GM12878 (cell line): ENCODE results near the gene ZNF32. TPM values are rescaled to one million over a fixed set of nuclear protein-coding genes. Genes with fewer than 3 reads are reported as not detected.

ENCODE experiments used
- ATAC-seq: fragments of 200-7000 bp; cut with Tn5 transposase; 3 replicates; pipeline ENCODE4 v1.9.1; 2020; ENCODE audit warnings: mild to moderate bottlenecking, moderate library complexity
- BruUV-seq: library from RNA; stranded (reverse); fragments of 400-500 nt; replicated peaks from 2 replicates; lab custom pipeline; 2021; lab: Mats Ljungman, UMichigan
- CTCF ChIA-PET: fragments of 300-600 bp; sonication (Branson Sonifier 250); formaldehyde crosslinking; extraction: SDS; loops from one replicate; lab custom pipeline; 2021; ENCODE audit warnings: inconsistent platforms; lab: Yijun Ruan, JAX
- POLR2A ChIA-PET: fragments of 350-600 bp; formaldehyde crosslinking; extraction: SDS; loops from one replicate; lab custom pipeline; 2021; ENCODE audit warnings: inconsistent platforms; lab: Charles Lee
- RAD21 ChIA-PET: fragments of 300-600 bp; sonication (Branson Sonifier 250); formaldehyde crosslinking; loops from one replicate; lab custom pipeline; 2023; ENCODE audit warnings: antibody characterized with exemption; ENCODE audit not compliant: unreplicated experiment; lab: Charles Lee
- SMC1A ChIA-PET: fragments of 300-600 bp; sonication (Branson Sonifier 250); formaldehyde crosslinking; loops from one replicate; lab custom pipeline; 2023; ENCODE audit not compliant: unreplicated experiment, uncharacterized antibody; lab: Charles Lee
- DNase-seq: peaks from one replicate; pipeline ENCODE4 v3.0.0-alpha.2; 2011; ENCODE audit warnings: low read depth, low spot score
- FAIRE-seq: peaks from 3 replicates; lab custom pipeline; 2011; peaks lifted over from hg19 to GRCh38; lab: Jason Lieb, UNC
- H2AFZ ChIP-seq: 2 replicates; pipeline ENCODE4 v1.6.0; 2011; ENCODE audit warnings: low read depth, low read length, control low read depth; ENCODE audit not compliant: control insufficient read depth
- H3K27ac ChIP-seq: 2 replicates; pipeline ENCODE4 v1.5.1; 2011; ENCODE audit warnings: control low read depth; ENCODE audit not compliant: control insufficient read depth, insufficient read depth
- H3K27me3 ChIP-seq, 2 experiments: replicated peaks in 1 of 2; 2 replicates each; pipeline versions ENCODE4 v1.6.0 to v1.6.1; 2011; ENCODE audit warnings: low read length in 1 of 2; ENCODE audit not compliant: control insufficient read depth in 2 of 2, insufficient read depth in 2 of 2
- H3K36me3 ChIP-seq, 2 experiments: 2 replicates each; pipeline ENCODE4 v1.5.1; 2011; ENCODE audit warnings: low read length in 1 of 2; ENCODE audit not compliant: control insufficient read depth in 2 of 2, insufficient read depth in 2 of 2
- H3K4me1 ChIP-seq: 2 replicates; pipeline ENCODE4 v1.6.1; 2011; ENCODE audit warnings: mild to moderate bottlenecking, low read length, moderate library complexity, mixed read lengths; ENCODE audit not compliant: control insufficient read depth, insufficient read depth
- H3K4me2 ChIP-seq: 2 replicates; pipeline ENCODE4 v1.6.0; 2011; ENCODE audit warnings: control low read depth; ENCODE audit not compliant: control insufficient read depth, insufficient read depth
- H3K4me3 ChIP-seq: fragments of 200-600 bp; sonication (generic); 2 replicates; pipeline ENCODE4 v1.5.1; 2016
- H3K79me2 ChIP-seq: 2 replicates; pipeline ENCODE4 v1.6.0; 2011; ENCODE audit warnings: low read length; ENCODE audit not compliant: control insufficient read depth, insufficient read depth
- H3K9ac ChIP-seq: 2 replicates; pipeline ENCODE4 v1.8.0; 2011; ENCODE audit warnings: low read length, control low read depth, mixed read lengths; ENCODE audit not compliant: control insufficient read depth, insufficient read depth
- H3K9me3 ChIP-seq: replicated peaks from 3 replicates; pipeline ENCODE4 v1.5.1; 2011; ENCODE audit warnings: mild to moderate bottlenecking, low read length; ENCODE audit not compliant: control insufficient read depth, insufficient read depth
- H4K20me1 ChIP-seq: 2 replicates; pipeline ENCODE4 v1.6.0; 2011; ENCODE audit not compliant: control insufficient read depth, insufficient read depth
- CBFB ChIP-seq: IDR thresholded peaks from 2 replicates; pipeline ENCODE4 v1.6.1; 2016; ENCODE audit warnings: antibody characterized with exemption, low read depth
- CEBPZ ChIP-seq: fragments of 150-350 bp; IDR thresholded peaks from 2 replicates; pipeline ENCODE4 v1.6.1; 2016; ENCODE audit warnings: low read depth, low read length
- EP300 ChIP-seq, 2 experiments: fragments of 150-350 bp in 1 of 2; IDR thresholded peaks; 2 replicates each; pipeline ENCODE4 v1.6.1; 2011 to 2012; ENCODE audit warnings: low read depth in 2 of 2, low read length in 2 of 2, borderline replicate concordance in 1 of 2, improper control_type of control experiment in 1 of 2, inconsistent platforms in 1 of 2; ENCODE audit not compliant: control insufficient read depth in 1 of 2
- MTA2 ChIP-seq: fragments of 450-650 bp; IDR thresholded peaks from 2 replicates; pipeline ENCODE4 v1.6.1; 2016; ENCODE audit warnings: low read depth, mild to moderate bottlenecking, moderate library complexity
- MXI1 ChIP-seq: fragments of 150-350 bp; IDR thresholded peaks from 2 replicates; pipeline ENCODE4 v1.6.1; 2011; ENCODE audit warnings: low read depth, mild to moderate bottlenecking, inconsistent platforms, low read length, improper control_type of control experiment
- NBN ChIP-seq: fragments of 450-650 bp; IDR thresholded peaks from 2 replicates; pipeline ENCODE4 v1.6.1; 2016
- RUNX3 ChIP-seq: IDR thresholded peaks from 2 replicates; pipeline ENCODE4 v1.6.1; 2012; ENCODE audit warnings: low read length, inconsistent platforms
- WGBS: methylation state at CpG from one replicate; pipeline ENCODE4 v1.1.6; 2016; ENCODE audit warnings: low lambda C conversion rate; ENCODE audit not compliant: insufficient replicate concordance, insufficient coverage; ENCODE audit errors: missing lambda C conversion rate; 5-methylcytosine and 5-hydroxymethylcytosine counted together
- in situ Hi-C: fragments of 300-500 bp; cut with MboI; formaldehyde crosslinking; loops from 9 replicates; pipeline ENCODE4 v1.14.3; 2018; ENCODE audit warnings: mixed read lengths
- intact Hi-C: fragments of 100-400 bp; cut with micrococcal nuclease; formaldehyde crosslinking; loops from one replicate; pipeline ENCODE4 v1.14.2; 2022; ENCODE audit not compliant: unreplicated experiment
- polyA plus RNA-seq, 11 experiments: library from polyadenylated mRNA; depleted of rRNA in 4 of 11; unstranded in 6 of 11; stranded (reverse) in 5 of 11; fragments of >200 nt; fragmentation: Nextera tagmentation in 4 of 11; fragmentation: Illumina TruSeq in 1 of 11; extraction: Ambion mirVana in 4 of 11; extraction: Trizol in 1 of 11; gene quantifications; 1 replicate in 1 of 11; 2 replicates in 10 of 11; pipeline versions ENCODE4 v1.2.1 to v1.2.3, GENCODE V29; 2011 to 2016; ENCODE audit warnings: inconsistent platforms in 2 of 11, missing spikeins in 2 of 11, low read depth in 1 of 11
- total RNA-seq, 4 experiments: library from RNA; depleted of rRNA in 3 of 4; stranded (reverse); fragments of >200 nt in 3 of 4; fragmentation: Illumina TruSeq in 1 of 4; extraction: Trizol in 1 of 4; gene quantifications; 2 replicates each; pipeline versions ENCODE4 v1.2.1 to v1.2.3, GENCODE V29; 2013 to 2021
- TF ChIP-seq, protein P1 (sequence below): fragments of 150-350 bp; IDR thresholded peaks from 2 replicates; pipeline ENCODE4 v1.6.1; 2014; ENCODE audit warnings: mild to moderate bottlenecking, low read depth, low read length

Gene ZNF32
- total and polyA plus RNA-seq, 10 of the 15 experiments (the other 5 are each of a cell fraction or from before 2014, with no cell fraction given) = 1.9 to 23.0 (median 3.4) TPM

- FAIRE-seq = no peak
Observed at GRCh38 chr10:43667761-43668386, 19.2 kb upstream of the ZNF32 start.

GRCh38 chr10:43667317-43667731 lies 18.6 kb upstream of the ZNF32 start:
- FAIRE-seq (no peak), ATAC-seq (peak; percentile 35; the same call in 2 of the 3 replicates), DNase-seq (no peak)
- H3K9ac ChIP-seq = no peak overlapping the region
- H3K27ac ChIP-seq = no peak overlapping the region
- ChIA-PET POLR2A (interaction anchor here (0.7 kb wide), 1 partner anchor 45 kb away, joined by 4 read pairs; no protein-coding TSS in a partner anchor), RAD21 (interaction anchor here (0.7 kb wide), 1 partner anchor 156 kb away, joined by 3 read pairs; no protein-coding TSS in a partner anchor), SMC1A (no interaction called here), CTCF (interaction anchor here (1.0 kb wide), 1 partner anchor 16 kb away, joined by 4 read pairs; no protein-coding TSS in a partner anchor)
- H3K36me3 ChIP-seq = no peaks in the 10 kb centered on the region
- in situ Hi-C loops = no loop called here
- 44% methylated on average over 33 of the region's 35 CpGs for WGBS
- H3K4me1 ChIP-seq = no peaks in the 10 kb centered on the region
- no peak overlapping the region for H3K4me3 ChIP-seq
- H3K79me2 ChIP-seq = no peaks in the 10 kb centered on the region
- H2AFZ ChIP-seq = no peak overlapping the region
- BruUV-seq = no TSS peak
- H3K4me2 ChIP-seq = no peak overlapping the region
- TF ChIP-seq MTA2 (no peak), EP300 (IDR thresholded peaks at IDR 0.05; ENCODE audit: borderline replicate concordance in 1 of 2, control insufficient read depth in 1 of 2, low read depth in 2 of 2, low read length in 2 of 2) (no peak), CEBPZ (no peak), RUNX3 (no peak), NBN (no peak)
- TF ChIP-seq, protein P1, sequence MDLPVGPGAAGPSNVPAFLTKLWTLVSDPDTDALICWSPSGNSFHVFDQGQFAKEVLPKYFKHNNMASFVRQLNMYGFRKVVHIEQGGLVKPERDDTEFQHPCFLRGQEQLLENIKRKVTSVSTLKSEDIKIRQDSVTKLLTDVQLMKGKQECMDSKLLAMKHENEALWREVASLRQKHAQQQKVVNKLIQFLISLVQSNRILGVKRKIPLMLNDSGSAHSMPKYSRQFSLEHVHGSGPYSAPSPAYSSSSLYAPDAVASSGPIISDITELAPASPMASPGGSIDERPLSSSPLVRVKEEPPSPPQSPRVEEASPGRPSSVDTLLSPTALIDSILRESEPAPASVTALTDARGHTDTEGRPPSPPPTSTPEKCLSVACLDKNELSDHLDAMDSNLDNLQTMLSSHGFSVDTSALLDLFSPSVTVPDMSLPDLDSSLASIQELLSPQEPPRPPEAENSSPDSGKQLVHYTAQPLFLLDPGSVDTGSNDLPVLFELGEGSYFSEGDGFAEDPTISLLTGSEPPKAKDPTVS = no peak
- intact Hi-C loops = no loop called here
- no peaks in the 10 kb centered on the region; the same call in 2 of the 3 replicates for H3K9me3 ChIP-seq
- H3K27me3 ChIP-seq = no peaks in the 10 kb centered on the region; a peak in 3 of 4 replicates
- H4K20me1 ChIP-seq = no peaks in the 10 kb centered on the region

More at GRCh38 chr10:43667761-43668386, 19.2 kb upstream of the ZNF32 start:
- Histone ChIP-seq H3K27me3 (no peaks in the 10 kb centered on the region; a peak in 3 of 4 replicates), H3K27ac (no peak overlapping the region), H3K79me2 (no peaks in the 10 kb centered on the region), H3K4me2 (no peak overlapping the region), H4K20me1 (no peaks in the 10 kb centered on the region), H3K9me3 (no peaks in the 10 kb centered on the region; the same call in 2 of the 3 replicates), H3K4me1 (no peaks in the 10 kb centered on the region), H2AFZ (no peak overlapping the region), H3K4me3 (no peak overlapping the region), H3K9ac (no peak overlapping the region)
- CTCF ChIA-PET = no interaction called here
- POLR2A ChIA-PET = no interaction called here
- SMC1A ChIA-PET = no interaction called here
- RAD21 ChIA-PET = no interaction called here
- intact Hi-C loops = no loop called here
- BruUV-seq = no TSS peak
- DNase-seq = no peak
- TF ChIP-seq MXI1 = no peak
- TF ChIP-seq CBFB = no peak
- TF ChIP-seq, all 136 proteins: peak for 0
- no peaks in the 10 kb centered on the region for H3K36me3 ChIP-seq
- WGBS = 58% methylated on average over 36 of the region's 36 CpGs
- no peak for ATAC-seq
- in situ Hi-C loops = no loop called here
